ENCODE data around the gene MED14.
A peak's percentile ranks its signal among the peaks of the same experiment; 100 is the strongest.
"Not testable (repeated sequence)": the region's sequence is repeated elsewhere in the genome, so short reads cannot be mapped to it uniquely, and the experiment has no call there.

Gene MED14

DNA sequence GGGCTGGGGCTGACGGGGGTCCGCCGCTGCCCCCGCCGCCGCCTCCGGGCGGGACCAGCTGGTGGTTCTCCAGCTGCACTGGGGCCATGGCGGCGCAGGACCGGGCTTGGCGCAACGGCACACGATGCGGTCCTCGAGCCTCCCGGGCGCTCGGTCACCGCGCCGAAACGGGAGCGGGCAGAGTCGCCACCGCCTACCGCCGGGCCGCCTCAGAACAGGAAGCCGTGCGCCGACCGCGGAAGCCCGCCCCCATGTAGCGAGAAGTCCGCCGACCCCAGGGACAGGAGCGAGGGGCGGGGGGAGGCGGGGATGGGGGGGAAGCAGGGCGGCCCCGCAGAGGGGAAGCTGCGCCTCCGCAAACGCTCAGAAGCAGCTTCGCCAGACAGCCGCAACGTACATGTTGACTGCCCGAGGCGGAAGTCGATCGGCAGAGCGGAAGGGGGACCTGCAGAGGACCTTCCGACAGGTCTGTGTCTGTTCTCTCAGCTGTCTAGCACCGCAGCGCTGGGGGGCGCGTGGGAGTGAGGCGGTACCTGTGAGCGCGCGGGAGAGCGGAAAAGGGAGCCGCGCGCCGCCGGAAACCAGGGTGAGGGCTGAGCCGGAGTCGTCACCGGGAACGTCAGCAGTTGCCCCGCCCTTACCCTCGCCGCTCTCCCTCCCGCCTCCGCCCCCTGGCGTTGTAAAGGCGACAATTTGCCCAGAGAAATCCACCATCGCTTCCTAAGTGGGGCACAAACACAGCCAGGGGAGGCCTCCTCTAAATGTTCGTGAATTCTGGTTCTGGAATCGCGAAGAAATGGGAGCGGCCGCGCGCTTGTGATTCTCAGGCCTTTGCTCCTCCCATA, at the start of gene MED14:
Gene MED14, minus strand, starts transcription at position 218 of the 845 bp plus-strand sequence. Its CDS starts 130 bp downstream, at position 88.
- H3K36me3 Mint-ChIP-seq (ENCODE audit: low read depth), result peaks cover 14% of the 10 kb centered on the region
- H3K4me3 Mint-ChIP-seq, result peak within 1 kb of the TSS; percentile 90
- DNase-seq, result peak; percentile 96
- H3K9me3 Mint-ChIP-seq, result no peaks in the 10 kb centered on the region
- H3K27me3 Mint-ChIP-seq, result peaks cover 28% of the 10 kb centered on the region
- peak within 1 kb of the TSS; percentile 97 for H3K27ac Mint-ChIP-seq
- peaks cover 60% of the 10 kb centered on the region for H3K4me1 Mint-ChIP-seq (ENCODE audit: low read depth)

DNA sequence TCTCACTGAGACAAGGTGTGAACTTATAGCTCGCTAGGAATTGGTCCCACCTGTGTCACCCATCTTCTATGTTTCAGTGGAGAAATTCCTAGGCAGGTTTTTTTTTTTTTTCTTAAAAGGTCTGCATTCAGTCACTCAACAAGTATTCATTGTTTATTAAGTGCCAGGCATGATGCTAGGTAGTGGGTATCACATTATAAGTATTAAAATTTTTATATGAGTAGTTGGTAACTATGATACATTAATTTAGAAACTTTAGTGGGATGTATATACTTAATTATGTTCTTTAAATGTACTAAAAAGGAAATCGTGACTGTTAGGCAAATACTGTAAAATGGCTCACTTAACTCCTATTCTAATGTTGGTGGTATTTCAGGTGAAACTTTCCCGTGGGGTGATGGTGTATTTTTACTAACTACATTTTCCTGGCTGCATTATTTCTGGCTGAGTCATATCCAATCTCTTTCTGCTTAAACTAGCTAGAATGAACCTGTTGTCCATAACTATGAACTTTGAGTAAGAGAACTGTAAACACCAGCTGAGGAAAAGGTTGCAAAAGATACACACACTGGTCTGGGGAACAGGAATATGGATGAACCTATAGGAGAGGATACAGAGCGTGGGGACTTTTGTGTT, 49.3 kb upstream of the MED14 start:
- no peak overlapping the region for H3K4me3 Mint-ChIP-seq
- no peaks in the 10 kb centered on the region for H3K36me3 Mint-ChIP-seq (ENCODE audit: low read depth)
- no peak overlapping the region for H3K27ac Mint-ChIP-seq
- peaks cover 56% of the 10 kb centered on the region for H3K27me3 Mint-ChIP-seq
- DNase-seq, result no peak
- H3K4me1 Mint-ChIP-seq (ENCODE audit: low read depth), result peaks cover 12% of the 10 kb centered on the region
- H3K9me3 Mint-ChIP-seq, result peaks cover 2% of the 10 kb centered on the region

DNA sequence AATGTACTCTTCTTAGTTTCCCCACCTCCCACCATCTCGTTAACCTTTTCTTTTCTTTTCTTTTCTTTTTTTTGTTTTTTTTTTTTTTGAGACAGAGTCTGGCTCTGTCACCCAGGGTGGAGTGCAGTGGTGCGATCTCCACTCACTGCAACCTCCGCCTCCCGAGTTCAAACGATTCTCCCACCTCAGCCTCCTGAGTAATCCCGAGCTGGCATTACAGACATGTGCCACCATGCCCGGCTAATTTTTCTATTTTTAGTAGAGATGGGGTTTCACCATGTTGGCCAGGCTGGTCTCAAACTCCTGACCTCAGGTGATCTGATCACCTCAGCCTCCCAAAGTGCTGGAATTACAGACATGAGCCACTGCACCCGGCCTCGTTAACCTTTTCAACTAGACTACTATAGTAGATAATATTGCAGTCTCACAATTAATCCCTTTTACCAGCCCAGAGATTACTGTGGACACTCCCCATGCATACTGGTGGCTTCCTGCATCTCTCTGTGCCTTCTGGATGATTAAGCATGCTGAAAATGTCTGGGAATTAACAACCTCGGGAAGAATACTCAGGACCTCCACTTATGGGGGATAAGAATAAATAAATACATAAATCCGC, 47.4 kb upstream of the MED14 start:
- not testable (repeated sequence) for H3K9me3 Mint-ChIP-seq; DNase-seq; H3K36me3 Mint-ChIP-seq (ENCODE audit: low read depth); H3K27ac Mint-ChIP-seq; H3K4me3 Mint-ChIP-seq
- H3K4me1 Mint-ChIP-seq (ENCODE audit: low read depth), result peaks cover 12% of the 10 kb centered on the region
- H3K27me3 Mint-ChIP-seq, result peaks cover 62% of the 10 kb centered on the region

DNA sequence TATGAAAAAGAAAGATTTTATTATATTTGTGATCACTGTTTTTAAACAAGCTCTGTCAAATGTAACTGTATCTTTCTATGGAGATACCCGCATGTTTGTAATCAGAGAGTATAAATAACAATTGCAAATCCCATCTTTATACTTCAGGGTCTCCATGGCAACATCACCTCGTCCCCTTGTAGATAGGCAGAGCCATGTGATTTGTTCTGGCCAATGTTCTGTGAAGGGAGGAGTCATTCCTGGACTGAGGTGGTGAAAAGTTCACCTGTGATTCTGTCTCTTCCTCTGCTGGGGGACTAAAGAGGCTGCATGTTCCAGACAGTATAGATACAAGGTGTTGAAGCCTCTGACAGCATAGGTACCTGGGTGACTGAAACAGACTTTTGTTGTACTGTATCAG, 45.6 kb upstream of the MED14 start:
- DNase-seq, result no peak
- peaks cover 12% of the 10 kb centered on the region for H3K4me1 Mint-ChIP-seq (ENCODE audit: low read depth)
- no peaks in the 10 kb centered on the region for H3K36me3 Mint-ChIP-seq (ENCODE audit: low read depth)
- H3K9me3 Mint-ChIP-seq, result peaks cover 2% of the 10 kb centered on the region
- H3K27me3 Mint-ChIP-seq, result peaks cover 58% of the 10 kb centered on the region
- no peak overlapping the region for H3K4me3 Mint-ChIP-seq
- no peak overlapping the region for H3K27ac Mint-ChIP-seq

DNA sequence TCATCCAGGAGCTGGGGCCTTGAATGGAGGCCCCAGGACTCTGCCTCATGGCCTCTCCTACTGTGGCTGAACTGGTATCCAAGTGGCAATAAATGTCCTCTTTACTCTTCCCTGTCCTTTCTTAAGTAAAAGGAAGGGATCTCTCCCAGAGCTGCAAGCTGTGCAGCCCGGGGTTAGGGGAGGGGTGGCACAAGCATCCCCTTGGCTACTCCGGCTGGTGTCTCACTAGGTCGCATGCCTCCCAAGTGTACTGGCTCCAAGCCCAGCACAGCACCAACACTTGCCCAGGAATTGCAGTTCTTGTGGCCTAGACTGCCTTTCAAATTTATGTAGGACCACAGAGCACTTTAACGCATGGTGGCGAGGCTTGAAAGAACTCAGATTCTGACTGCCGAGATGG, 44.7 kb upstream of the MED14 start:
- H3K9me3 Mint-ChIP-seq, result peaks cover 2% of the 10 kb centered on the region

DNA sequence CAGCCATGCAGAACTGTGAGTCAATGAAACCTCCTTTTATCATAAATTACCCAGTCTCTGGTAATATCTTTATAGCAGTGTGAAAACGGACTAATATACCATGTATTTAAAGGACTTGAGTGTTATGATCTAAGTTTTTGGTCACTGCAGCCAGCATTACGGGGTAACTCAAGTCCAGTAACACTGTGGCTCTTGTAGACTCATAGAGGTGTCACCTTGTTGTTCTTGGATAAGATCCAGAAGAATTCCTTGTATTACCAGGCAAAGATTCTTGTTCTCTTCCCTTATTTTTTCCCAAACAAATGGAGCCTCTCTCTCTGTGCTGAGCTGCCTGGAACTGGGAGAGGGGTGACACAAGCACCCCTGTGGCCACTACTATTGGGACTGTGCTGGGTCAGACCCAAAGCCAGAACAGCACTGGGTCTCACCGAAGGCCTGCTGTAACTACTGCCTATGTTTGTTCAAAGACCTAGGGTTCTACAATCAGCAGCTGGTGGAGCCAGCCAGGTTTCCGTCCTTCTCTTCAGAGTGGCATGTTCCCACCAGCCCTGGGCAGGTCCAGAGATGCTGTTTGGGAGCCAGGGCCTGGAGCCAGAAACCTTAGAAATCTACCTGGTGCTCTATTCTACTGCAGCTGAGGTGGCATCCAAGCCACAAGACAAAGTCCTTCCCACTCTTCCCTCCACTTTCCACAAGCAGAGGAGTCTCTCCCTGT, 43.7 kb upstream of the MED14 start:
- no peaks in the 10 kb centered on the region for H3K36me3 Mint-ChIP-seq (ENCODE audit: low read depth)
- no peak overlapping the region for H3K4me3 Mint-ChIP-seq
- no peak overlapping the region for H3K27ac Mint-ChIP-seq
- peaks cover 64% of the 10 kb centered on the region for H3K27me3 Mint-ChIP-seq
- H3K4me1 Mint-ChIP-seq (ENCODE audit: low read depth), result peaks cover 3% of the 10 kb centered on the region
- H3K9me3 Mint-ChIP-seq, result peaks cover 2% of the 10 kb centered on the region
- no peak for DNase-seq

More for the DNA sequence above, 44.7 kb upstream of the MED14 start:
- H3K4me1 Mint-ChIP-seq (ENCODE audit: low read depth), result peaks cover 9% of the 10 kb centered on the region
- H3K27ac Mint-ChIP-seq, result no peak overlapping the region
- peaks cover 65% of the 10 kb centered on the region for H3K27me3 Mint-ChIP-seq
- no peak overlapping the region for H3K4me3 Mint-ChIP-seq
- H3K36me3 Mint-ChIP-seq (ENCODE audit: low read depth), result no peaks in the 10 kb centered on the region
- DNase-seq, result no peak

DNA sequence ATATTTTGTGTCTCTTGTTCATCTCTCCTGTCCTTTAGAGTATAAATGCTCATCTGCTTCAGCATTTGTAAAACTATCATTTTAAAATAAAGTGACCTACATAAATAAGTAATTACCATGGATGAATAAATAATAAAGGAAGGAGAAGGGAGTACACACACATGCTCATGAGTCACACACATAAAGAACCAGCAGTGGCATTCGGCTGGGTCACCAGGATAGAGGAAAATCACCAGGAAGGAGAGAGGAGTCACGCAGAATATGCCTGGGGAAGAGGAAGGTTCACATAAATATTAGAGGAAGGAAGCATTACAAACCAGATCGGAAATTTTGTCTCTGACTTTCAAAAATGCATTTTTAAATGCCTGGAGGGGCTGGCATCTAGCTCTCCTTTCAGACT, 38.5 kb upstream of the MED14 start:
- no peak for DNase-seq

DNA sequence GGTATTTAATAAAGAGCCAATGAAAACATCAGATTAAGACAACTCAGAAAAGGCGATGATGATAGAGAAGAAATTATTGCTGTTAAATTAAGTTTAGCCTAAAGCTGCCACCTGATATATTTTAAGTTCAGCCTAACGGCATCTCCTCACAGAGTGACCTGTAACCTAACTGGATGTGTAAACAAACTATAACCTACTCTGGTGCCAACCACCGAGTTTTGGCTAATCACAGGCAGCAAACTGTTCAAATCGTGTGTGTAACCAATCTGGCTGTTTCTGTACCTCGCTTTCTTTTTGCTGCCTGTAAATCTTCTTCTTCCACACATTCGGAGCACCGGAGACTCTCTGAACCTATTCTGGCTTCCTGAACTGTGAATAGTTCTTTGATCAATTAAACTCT, 37.8 kb upstream of the MED14 start:
- Mint-ChIP-seq H3K9me3 (no peaks in the 10 kb centered on the region), H3K27me3 (peaks cover 53% of the 10 kb centered on the region), H3K36me3 (ENCODE audit: low read depth) (no peaks in the 10 kb centered on the region), H3K4me3 (no peak overlapping the region), H3K4me1 (ENCODE audit: low read depth) (no peaks in the 10 kb centered on the region), H3K27ac (no peak overlapping the region)
- DNase-seq, result no peak

More for the DNA sequence above, 38.5 kb upstream of the MED14 start:
- Mint-ChIP-seq H3K4me3 (no peak overlapping the region), H3K9me3 (no peaks in the 10 kb centered on the region), H3K27ac (no peak overlapping the region), H3K27me3 (peaks cover 59% of the 10 kb centered on the region), H3K4me1 (ENCODE audit: low read depth) (no peaks in the 10 kb centered on the region), H3K36me3 (ENCODE audit: low read depth) (no peaks in the 10 kb centered on the region)

DNA sequence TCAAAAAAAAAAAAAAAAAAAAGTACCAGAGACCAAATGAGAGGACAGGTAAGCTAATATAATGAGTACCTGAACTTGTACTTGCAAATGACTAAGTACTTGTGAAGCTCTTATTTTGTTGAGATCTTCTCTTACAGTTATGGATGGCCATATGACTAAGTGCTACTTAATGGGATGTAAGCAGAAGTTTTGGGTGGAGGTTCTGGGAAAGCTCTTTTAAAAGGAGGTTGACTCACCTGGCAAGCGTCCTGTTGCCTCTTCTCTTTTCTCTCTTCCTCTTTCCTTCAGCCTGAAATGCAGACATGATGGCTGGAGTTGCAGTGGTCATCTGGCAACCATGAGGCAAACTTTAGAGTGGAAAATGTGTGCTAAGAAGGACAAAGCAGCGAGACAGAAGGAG, 36.9 kb upstream of the MED14 start:
- no peaks in the 10 kb centered on the region for H3K9me3 Mint-ChIP-seq
- no peak overlapping the region for H3K4me3 Mint-ChIP-seq
- no peak overlapping the region for H3K27ac Mint-ChIP-seq
- DNase-seq, result no peak
- H3K27me3 Mint-ChIP-seq, result peaks cover 49% of the 10 kb centered on the region
- no peaks in the 10 kb centered on the region for H3K4me1 Mint-ChIP-seq (ENCODE audit: low read depth)
- no peaks in the 10 kb centered on the region for H3K36me3 Mint-ChIP-seq (ENCODE audit: low read depth)

DNA sequence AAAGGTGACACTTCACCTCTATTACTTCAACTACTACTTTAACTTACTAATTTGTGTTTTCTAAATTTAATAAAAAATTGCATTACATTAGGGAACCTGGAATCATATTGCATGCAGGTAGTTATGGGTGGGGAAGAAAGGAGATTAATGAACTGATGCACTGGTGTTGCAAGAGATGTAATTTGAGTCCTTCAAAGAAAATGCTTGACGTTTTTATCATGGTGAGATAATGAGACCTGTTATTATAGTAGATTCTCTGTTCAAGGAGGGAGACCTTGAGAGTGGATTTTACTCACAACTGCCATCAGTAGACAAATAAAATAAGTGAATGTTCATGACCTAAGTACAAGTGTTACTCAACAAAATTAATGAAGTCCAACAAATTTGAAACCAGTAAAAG, 26.4 kb upstream of the MED14 start:
- Mint-ChIP-seq H3K4me1 (ENCODE audit: low read depth) (no peaks in the 10 kb centered on the region), H3K4me3 (no peak overlapping the region), H3K9me3 (peaks cover 3% of the 10 kb centered on the region), H3K27me3 (peaks cover 78% of the 10 kb centered on the region), H3K27ac (no peak overlapping the region), H3K36me3 (ENCODE audit: low read depth) (no peaks in the 10 kb centered on the region)
- no peak for DNase-seq

DNA sequence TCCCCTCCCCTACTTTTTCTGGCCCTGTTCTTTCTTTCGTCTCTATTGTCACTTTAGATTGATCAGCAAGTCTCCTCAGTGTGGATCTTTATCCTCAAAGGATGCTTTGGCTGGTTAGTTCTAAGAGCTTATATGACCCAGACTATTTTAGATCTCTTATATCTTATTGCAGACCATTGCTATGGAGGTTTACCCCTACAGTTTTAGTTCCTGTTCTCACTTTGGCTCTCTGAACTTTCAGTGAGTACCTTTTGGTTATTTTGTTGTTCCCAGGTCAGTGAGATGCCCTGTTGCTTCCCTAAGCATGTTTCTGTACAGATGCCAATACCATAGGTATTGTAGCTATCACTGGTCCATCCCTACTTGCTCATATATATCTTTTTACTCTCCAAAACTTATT, 24.0 kb upstream of the MED14 start:
- H3K36me3 Mint-ChIP-seq (ENCODE audit: low read depth), result no peaks in the 10 kb centered on the region
- no peaks in the 10 kb centered on the region for H3K9me3 Mint-ChIP-seq
- no peak overlapping the region for H3K4me3 Mint-ChIP-seq

DNA sequence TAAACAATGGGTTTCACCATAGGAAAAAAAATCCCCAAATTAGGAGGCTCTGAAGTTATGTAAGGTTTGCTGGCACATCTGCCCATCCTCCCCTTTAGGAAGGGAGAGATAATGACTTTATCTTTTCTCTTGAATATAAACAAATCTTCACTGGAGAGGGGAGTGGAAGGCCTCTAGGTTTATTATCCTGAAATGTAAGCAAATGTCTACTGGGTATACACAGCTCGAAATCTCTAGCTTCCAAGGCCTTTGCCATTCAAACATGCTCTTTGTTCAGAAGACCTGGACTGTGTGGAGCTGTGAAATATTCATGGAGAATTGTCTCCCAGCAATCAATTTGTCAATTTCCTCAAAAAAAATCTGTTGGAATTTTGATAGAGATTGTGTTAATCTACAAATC, 21.7 kb upstream of the MED14 start:
- Mint-ChIP-seq H3K27ac (no peak overlapping the region), H3K9me3 (no peaks in the 10 kb centered on the region), H3K27me3 (peaks cover 81% of the 10 kb centered on the region), H3K4me1 (ENCODE audit: low read depth) (no peaks in the 10 kb centered on the region), H3K4me3 (no peak overlapping the region), H3K36me3 (ENCODE audit: low read depth) (no peaks in the 10 kb centered on the region)
- no peak for DNase-seq

More for the DNA sequence above, 24.0 kb upstream of the MED14 start:
- no peak overlapping the region for H3K27ac Mint-ChIP-seq
- no peak for DNase-seq
- H3K27me3 Mint-ChIP-seq, result peaks cover 76% of the 10 kb centered on the region
- no peaks in the 10 kb centered on the region for H3K4me1 Mint-ChIP-seq (ENCODE audit: low read depth)

DNA sequence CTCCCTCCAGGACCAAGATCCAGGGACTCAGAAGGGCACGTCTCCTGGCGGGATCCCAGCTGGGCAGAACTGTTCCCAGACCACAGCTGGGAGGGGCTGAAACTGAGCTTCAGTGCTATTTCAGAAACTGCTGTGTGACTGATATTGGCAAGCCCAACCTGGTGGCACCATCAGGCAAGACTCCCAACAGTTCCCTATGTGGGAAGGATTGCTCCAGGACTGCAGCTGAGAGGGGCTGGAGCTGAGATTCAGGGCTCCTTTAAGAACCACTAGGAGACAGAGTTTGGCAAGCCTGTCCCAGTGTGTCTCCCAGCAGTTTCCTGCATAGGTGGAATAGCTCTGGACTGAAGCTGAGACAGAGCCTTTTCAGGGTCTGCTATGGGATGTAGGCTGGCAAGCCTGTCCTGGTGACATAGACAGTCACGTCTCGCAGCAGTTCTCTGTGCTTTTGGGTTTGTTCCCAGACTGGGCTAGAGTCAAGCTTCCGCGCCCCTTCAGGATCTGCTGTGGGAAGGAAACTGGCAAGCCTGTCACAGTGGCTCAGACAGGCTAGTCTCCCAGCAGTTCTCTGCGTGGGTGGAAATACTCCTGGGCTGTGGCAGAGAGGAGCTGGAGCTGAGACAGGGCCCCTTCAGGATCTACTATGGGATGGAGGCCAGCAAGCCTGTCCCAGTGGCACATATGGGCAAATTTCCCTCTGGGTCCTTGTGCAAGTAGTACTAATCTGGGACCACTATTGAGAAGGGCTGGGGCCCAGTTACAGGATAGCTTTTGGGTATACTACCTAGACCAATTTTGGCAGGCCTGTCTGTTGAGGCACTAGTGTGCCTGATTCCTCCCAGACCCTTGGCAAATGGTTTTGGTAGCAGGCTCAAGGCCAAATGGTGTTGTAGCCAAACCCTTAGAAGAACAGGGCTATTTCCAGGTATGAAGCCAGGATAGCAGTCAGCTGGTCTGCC, 20.2 kb upstream of the MED14 start:
- H3K27ac Mint-ChIP-seq, result no peak overlapping the region
- no peak for DNase-seq
- no peak overlapping the region for H3K4me3 Mint-ChIP-seq
- H3K27me3 Mint-ChIP-seq, result peaks cover 77% of the 10 kb centered on the region
- H3K4me1 Mint-ChIP-seq (ENCODE audit: low read depth), result no peaks in the 10 kb centered on the region
- no peaks in the 10 kb centered on the region for H3K36me3 Mint-ChIP-seq (ENCODE audit: low read depth)
- H3K9me3 Mint-ChIP-seq, result peaks cover 4% of the 10 kb centered on the region
